GM13976 (cell line): ENCODE results near the gene FGD4.

Experiments used
- DNase-seq: peaks from one replicate; pipeline ENCODE4 v3.0.0; 2012; ENCODE audit warnings: low spot score
- CTCF ChIP-seq: IDR thresholded peaks from 2 replicates; pipeline ENCODE4 v1.5.1; 2012; ENCODE audit warnings: borderline replicate concordance, mild to moderate bottlenecking; ENCODE audit not compliant: insufficient read depth; ENCODE audit errors: extremely low read depth, missing control alignments, control extremely low read depth
- in situ Hi-C: fragments of 300-500 bp; cut with MboI; formaldehyde crosslinking; loops from one replicate; pipeline ENCODE4 v1.12.0; 2022; ENCODE audit warnings: low sequenced_read_pairs, mixed read lengths, inconsistent platforms; ENCODE audit not compliant: unreplicated experiment

The FGD4 gene

GRCh38 chr12:32478166-32478565, 78.8 kb downstream of the FGD4 start:
- TF ChIP-seq CTCF = no peak
- in situ Hi-C loops = no loop called here
- DNase-seq = no peak

- no peak for TF ChIP-seq CTCF
- DNase-seq = no peak
- in situ Hi-C loops = no loop called here
These were observed 79.7 kb downstream of the FGD4 start for GRCh38 chr12:32478858-32479725.

- DNase-seq = peak; percentile 44
- in situ Hi-C loops = no loop called here
- TF ChIP-seq CTCF = no peak
These were observed 82.9 kb downstream of the FGD4 start for GRCh38 chr12:32482226-32482625.

- TF ChIP-seq CTCF = no peak
- DNase-seq = no peak
- in situ Hi-C loops = no loop called here
These were observed 84.1 kb downstream of the FGD4 start for GRCh38 chr12:32483499-32483898.

- no peak for TF ChIP-seq CTCF
- DNase-seq = no peak
- in situ Hi-C loops = no loop called here
These were observed 84.6 kb downstream of the FGD4 start for GRCh38 chr12:32483993-32484392.

- no peak for TF ChIP-seq CTCF
- no peak for DNase-seq
- in situ Hi-C loops = no loop called here
These were observed 86.8 kb downstream of the FGD4 start for GRCh38 chr12:32486158-32486557.
